NK-92 (cell line): ENCODE data around the gene RADIL.
"Not testable (repeated sequence)": the region's sequence is repeated elsewhere in the genome, so short reads cannot be mapped to it uniquely, and the experiment has no call there.

ENCODE experiments used
- DNase-seq: peaks from one replicate; lab custom pipeline; 2025; ENCODE audit not compliant: unreplicated experiment; lab: John Stamatoyannopoulos, UW

The RADIL gene, protein sequence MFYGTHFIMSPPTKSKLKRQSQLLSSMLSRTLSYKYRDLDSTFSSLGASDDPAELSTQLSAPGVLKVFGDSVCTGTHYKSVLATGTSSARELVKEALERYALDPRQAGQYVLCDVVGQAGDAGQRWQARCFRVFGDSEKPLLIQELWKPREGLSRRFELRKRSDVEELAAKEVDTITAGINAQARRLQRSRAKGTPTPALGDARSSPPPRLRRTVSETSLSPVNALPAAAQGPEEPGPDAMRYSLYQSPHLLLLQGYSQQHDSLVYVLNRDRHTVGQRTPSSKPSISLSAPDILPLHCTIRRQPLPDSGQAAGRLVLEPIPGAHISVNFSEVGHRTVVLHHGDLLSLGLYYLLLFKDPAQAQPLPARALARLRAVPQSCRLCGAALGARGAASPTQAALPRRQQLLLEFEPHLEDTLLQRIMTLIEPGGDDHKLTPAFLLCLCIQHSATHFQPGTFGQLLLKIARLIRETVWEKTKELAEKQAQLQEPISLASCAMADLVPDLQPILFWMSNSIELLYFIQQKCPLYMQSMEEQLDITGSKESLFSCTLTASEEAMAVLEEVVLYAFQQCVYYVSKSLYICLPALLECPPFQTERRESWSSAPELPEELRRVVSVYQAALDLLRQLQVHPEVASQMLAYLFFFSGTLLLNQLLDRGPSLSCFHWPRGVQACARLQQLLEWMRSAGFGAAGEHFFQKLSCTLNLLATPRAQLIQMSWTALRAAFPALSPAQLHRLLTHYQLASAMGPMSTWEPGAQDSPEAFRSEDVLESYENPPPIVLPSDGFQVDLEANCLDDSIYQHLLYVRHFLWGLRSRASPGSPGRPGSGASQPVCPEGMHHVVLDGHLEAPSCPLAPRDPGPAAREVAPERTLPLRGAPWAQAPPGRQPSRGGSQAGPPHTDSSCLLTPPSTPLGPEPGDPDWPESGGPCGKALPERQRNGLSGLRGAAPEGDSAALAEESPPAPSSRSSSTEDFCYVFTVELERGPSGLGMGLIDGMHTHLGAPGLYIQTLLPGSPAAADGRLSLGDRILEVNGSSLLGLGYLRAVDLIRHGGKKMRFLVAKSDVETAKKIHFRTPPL

GRCh38 chr7:4883372-4884144 lies at the start of gene RADIL:
Gene RADIL (minus strand): TSS chr7:4883716. CDS start chr7:4878139, 5,577 bp downstream.
- DNase-seq: no peak

DNA sequence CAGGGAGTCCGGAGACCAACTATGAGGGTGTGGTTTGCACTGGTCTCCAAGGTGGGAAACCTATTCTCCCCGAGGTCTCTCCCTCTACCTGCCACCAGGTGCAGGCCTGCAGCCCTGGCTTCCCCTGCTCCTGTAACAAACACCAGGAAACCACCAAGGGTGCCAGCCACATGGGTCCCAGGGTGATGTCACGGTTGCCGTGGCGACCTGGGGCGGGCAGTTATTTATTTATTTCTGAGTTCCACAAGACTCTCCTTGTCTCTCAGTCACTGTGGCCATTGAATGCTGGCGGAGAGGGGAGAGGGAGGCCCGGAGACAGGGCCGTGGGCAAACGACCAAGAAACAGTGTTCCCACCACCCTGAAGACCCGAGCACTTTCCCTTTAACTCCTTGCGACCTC lies 48.4 kb upstream of the RADIL start:
- DNase-seq: no peak

DNA sequence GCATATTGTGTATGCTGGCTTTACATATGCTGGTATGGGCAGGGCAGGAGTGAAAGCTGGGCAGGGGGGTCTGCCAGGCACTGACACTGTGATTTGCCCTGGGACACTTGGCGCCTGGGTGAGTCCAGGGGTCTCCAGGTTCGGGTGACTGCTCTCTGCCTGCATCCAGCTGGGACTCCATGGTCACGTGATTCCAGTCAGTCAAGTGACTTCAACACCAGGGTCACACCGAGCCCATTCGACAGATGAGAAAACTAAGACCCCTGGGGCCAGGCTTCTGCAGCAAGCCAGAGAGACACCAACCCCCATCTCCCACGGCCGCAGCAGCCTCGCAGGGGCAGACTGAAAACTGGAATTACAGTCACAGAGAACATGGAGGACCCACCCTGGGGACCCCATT lies 45.5 kb upstream of the RADIL start:
- DNase-seq: no peak

GRCh38 chr7:4928445-4928844 lies 44.9 kb upstream of the RADIL start:
- DNase-seq: no peak

GRCh38 chr7:4919969-4920766 lies 36.7 kb upstream of the RADIL start:
- DNase-seq: no peak

DNA sequence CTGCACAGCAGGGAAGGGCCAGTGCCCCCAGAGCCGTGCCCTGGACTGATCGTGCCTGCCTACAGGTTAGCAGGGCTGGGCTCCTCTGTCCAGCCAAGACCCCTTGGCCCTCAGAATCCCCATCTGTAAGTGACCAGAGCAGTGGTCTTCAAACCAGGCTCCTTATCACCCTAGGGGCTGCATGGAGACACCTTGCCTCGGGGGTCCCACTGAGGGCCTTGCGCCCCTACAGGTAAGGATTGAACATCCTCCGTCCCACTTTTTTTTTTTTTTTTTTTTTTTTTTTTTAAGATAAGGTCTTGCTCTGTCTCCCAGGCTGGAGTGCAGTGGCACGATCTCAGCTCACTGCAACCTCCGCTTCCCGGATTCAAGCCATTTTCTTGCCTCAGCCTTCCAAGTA lies 32.6 kb upstream of the RADIL start:
- no peak for DNase-seq

DNA sequence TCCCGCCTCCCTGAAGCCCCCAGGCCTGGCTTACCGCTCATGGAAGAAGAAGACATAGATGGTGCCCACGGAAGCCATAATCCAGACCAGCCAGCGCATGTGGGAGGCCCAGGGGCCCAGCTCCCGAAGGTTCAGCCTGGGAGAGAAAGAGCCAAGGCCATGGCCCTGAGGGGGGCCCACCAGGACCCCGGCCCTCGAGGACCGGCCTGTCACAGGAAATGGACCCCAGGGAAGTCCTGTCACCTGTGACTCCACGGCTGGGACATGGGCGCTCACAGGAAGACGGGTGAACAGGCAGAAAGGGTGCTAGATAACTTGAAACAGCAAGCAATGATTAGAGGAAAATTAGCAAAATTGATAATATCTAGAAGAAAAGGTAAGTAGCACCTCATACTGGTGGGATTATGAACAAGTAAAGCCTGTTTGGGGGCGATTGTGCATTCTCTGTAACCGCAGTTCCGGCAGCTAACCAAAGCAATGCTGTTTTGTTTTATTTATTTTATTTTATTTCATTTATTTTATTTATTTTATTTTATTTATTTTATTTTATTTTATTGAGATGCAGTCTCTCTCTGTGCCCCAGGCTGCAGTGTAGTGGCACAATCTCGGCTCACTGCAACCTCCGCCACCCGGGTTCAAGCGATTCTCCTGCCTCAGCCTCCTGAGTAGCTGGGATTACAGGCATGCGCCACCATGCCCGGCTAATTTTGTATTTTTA lies 27.8 kb upstream of the RADIL start:
- no peak for DNase-seq

- no peak for DNase-seq
Observed at GRCh38 chr7:4906682-4907081, 23.2 kb upstream of the RADIL start.

GRCh38 chr7:4905171-4905570 lies 21.7 kb upstream of the RADIL start:
- no peak for DNase-seq

DNA sequence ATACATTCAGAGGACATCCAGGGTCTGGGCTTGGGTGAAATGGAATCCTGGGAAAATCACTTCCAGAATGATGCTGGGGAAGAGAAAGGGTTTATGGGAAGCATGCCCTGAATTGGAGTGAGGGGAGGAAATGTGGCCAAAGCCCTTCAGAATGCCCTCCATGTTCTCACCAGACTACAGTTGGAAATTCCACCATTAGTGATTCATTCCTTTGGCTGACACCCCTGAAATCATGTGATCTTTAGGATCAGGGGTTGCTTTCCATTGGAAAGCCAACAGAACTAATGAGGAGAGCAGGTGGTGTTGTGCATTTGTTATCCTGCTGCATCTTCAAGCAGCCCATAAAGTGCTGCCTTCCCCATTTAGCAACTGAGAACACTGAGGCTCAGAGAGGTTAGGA lies 20.8 kb upstream of the RADIL start:
- DNase-seq: no peak

- DNase-seq: no peak
Observed at GRCh38 chr7:4895766-4896165, 12.2 kb upstream of the RADIL start.

DNA sequence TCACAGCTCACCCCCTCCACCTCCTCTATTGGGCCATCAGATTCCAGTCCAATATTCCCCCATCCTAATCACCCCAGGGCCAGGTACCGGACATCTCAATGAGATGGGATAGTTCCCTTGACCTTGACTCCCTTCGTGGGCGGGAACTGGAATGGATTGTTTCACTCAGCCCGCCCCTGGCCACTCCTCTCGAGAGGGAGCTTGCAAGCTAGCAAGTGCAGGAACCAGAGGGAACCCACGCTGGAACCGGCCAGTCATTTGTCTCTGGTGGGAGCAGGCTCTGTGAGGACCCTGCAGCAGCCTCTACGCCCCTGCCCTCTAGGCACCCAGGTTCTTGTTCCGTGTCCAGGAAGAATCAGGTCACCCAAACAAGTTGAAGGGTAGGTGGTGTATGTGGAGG lies 11.0 kb upstream of the RADIL start:
- DNase-seq: no peak

DNA sequence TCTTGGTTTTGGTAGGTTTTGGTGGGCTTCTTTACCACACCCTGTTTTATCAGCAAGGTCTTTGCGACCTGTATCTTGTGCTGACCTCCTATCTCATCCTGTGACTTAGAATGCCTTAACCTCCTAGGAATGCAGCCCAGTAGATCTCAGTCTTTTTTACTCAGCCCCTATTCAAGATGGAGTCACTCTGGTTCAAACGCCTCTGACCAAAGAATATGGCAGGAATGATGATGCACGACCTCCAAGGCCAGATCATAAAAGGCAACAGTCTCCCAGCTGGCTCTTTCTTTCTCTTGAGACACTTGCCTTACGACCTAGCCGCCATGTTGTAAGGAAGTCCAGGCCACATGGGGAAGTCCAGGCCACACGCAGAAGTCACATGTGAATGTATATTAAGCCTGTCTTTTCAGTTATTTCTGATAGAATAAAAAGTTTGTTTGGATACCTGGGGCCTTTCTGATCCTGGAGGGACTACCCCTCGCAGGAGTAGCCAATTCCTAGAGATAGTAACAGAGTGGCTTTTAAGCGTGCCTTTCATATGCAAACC lies 10.5 kb upstream of the RADIL start:
- no peak for DNase-seq

DNA sequence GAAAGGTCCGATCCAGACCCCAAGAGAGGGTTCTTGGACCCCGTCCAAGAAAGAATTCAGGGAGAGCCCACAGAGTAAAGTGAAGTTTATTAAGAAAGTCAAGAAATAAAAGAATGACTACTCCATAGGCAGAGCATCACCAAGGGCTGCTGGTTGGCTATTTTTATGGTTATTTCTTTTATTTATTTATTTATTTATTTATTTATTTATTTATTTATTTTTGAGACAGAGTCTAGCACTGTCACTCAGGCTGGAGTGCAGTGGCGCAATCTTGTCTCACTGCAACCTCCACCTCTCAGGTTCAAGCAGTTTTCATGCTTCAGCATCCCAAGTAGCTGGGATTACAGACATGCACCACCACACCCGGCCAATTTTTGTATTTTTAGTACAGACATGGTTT lies 9.7 kb upstream of the RADIL start:
- not testable (repeated sequence) for DNase-seq

DNA sequence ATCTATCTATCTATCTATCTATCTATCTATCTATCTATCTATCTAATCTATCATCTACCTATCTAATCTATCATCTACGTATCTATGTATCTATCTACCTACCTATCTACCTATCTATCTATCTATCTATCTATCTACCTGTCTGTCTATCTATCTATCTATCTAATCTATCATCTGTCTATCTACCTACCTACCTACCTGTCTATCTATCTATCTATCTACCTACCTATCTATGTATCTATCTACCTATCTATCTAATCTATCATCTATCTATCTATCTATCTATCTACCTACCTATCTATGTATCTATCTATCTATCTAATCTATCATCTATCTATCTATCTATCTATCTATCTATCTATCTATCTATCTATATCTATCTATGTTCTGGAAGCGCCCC lies 8.0 kb upstream of the RADIL start:
- DNase-seq: not testable (repeated sequence)

DNA sequence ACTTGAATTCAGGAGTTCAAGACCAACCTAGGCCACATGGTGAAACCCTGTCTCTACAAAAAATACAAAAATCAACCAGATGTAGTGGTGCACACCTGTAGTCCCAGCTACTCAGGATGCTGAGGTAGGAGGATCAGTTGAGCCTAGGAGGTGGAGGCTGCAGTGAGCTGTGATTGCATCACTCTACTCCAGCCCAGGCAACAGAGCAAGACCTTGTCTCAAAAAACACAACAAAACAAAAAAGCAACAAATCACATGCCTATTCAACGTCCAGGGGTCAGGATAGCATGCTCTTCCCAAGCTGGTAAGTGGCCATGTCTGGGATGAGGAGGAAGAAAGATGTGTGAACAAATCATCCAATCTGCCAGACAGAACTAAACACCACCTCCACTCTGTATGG lies 6.2 kb upstream of the RADIL start:
- no peak for DNase-seq

GRCh38 chr7:4888161-4888560 lies 4.6 kb upstream of the RADIL start:
- DNase-seq: no peak

DNA sequence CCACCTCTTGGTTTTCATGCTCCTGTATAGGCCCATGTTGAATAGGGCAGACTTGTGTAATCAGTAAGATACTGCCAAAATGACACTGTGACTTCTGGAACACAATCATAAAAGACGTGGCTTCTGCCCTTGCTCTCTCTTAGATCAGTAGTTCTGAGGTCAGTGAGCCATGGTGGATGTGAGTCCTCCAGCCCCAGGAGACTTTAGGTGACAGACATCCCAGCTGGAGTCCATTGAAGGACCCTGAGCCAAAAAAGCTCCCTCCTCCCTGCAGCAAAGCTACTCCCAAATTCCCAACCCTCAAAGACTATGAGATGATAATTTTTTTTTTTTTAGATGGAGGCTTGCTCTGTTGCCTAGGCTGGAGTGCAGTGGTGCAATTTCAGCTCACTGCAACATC lies 3.2 kb upstream of the RADIL start:
- DNase-seq: no peak

GRCh38 chr7:4885317-4885807 lies 1.8 kb upstream of the RADIL start:
- no peak for DNase-seq
